H1 (cell line): ENCODE measurements around the gene HIC1. TPM values are rescaled to one million over a fixed set of nuclear protein-coding genes. Genes with fewer than 3 reads are reported as not detected.

Experiments used
- CTCF ChIA-PET: fragments of 300-600 bp; sonication (Branson Sonifier 250); formaldehyde crosslinking; loops from one replicate; lab custom pipeline; 2021; ENCODE audit not compliant: partially characterized antibody; lab: Charles Lee
- POLR2A ChIA-PET: fragments of 300-600 bp; sonication (Branson Sonifier 250); formaldehyde crosslinking; loops from one replicate; lab custom pipeline; 2021; ENCODE audit warnings: inconsistent platforms; ENCODE audit not compliant: partially characterized antibody; lab: Charles Lee
- DNase-seq, 2 experiments: peaks; one replicate each; pipeline versions ENCODE4 v3.0.0 to v3.0.0-alpha.2; 2010 to 2022; ENCODE audit warnings: low spot score in 2 of 2, low read depth in 1 of 2, mixed read lengths in 1 of 2
- FAIRE-seq: peaks from 2 replicates; lab custom pipeline; 2011; peaks lifted over from hg19 to GRCh38; lab: Jason Lieb, UNC
- H2AFZ ChIP-seq: 2 replicates; pipeline ENCODE4 v1.8.1; 2012; ENCODE audit warnings: low read length, inconsistent platforms
- H2AK5ac ChIP-seq: 2 replicates; pipeline ENCODE4 v1.6.1; 2013; ENCODE audit warnings: low read depth, low read length
- H2BK120ac ChIP-seq: replicated peaks from 2 replicates; pipeline ENCODE3; 2013; ENCODE audit warnings: low read depth, low read length, inconsistent platforms
- H2BK12ac ChIP-seq: 2 replicates; pipeline ENCODE4 v1.6.1; 2013; ENCODE audit warnings: low read depth, low read length
- H2BK15ac ChIP-seq: 2 replicates; pipeline ENCODE4 v1.6.1; 2013; ENCODE audit warnings: low read length
- H2BK20ac ChIP-seq: 2 replicates; pipeline ENCODE4 v1.6.1; 2013; ENCODE audit warnings: low read length
- H2BK5ac ChIP-seq: 2 replicates; pipeline ENCODE4 v1.6.1; 2013; ENCODE audit warnings: low read depth, low read length
- H3K14ac ChIP-seq: 2 replicates; pipeline ENCODE4 v1.6.1; 2013; ENCODE audit warnings: inconsistent platforms; ENCODE audit not compliant: insufficient read length
- H3K18ac ChIP-seq: 2 replicates; pipeline ENCODE4 v1.6.1; 2013; ENCODE audit warnings: low read length; ENCODE audit errors: extremely low read depth
- H3K23ac ChIP-seq: 2 replicates; pipeline ENCODE4 v1.6.1; 2013; ENCODE audit warnings: inconsistent platforms; ENCODE audit not compliant: insufficient read length
- H3K23me2 ChIP-seq: 2 replicates; pipeline ENCODE4 v1.6.1; 2013; ENCODE audit warnings: low read depth, low read length
- H3K27ac ChIP-seq: 2 replicates; pipeline ENCODE4 v1.6.1; 2011; ENCODE audit warnings: low read depth, low read length, inconsistent platforms
- H3K27me3 ChIP-seq, 4 experiments: replicated peaks in 1 of 4; 1 replicate in 1 of 4; 2 replicates in 3 of 4; pipeline versions ENCODE4 v1.6.1 to v1.8.1; 2011 to 2013; ENCODE audit warnings: low read length in 3 of 4, mild to moderate bottlenecking in 3 of 4, inconsistent platforms in 2 of 4, mixed read lengths in 2 of 4, moderate library complexity in 1 of 4; ENCODE audit not compliant: control insufficient read depth in 3 of 4, insufficient read depth in 3 of 4; ENCODE audit errors: extremely low read depth in 1 of 4
- H3K36me3 ChIP-seq, 4 experiments: 2 replicates each; pipeline versions ENCODE4 v1.6.1 to v1.8.1; 2011 to 2013; ENCODE audit warnings: mild to moderate bottlenecking in 4 of 4, low read length in 3 of 4, moderate library complexity in 2 of 4, control low read depth in 1 of 4, inconsistent platforms in 1 of 4; ENCODE audit not compliant: insufficient read depth in 4 of 4, control insufficient read depth in 2 of 4
- H3K4ac ChIP-seq: replicated peaks from 2 replicates; pipeline ENCODE3; 2013; ENCODE audit warnings: low read length, low read depth, mixed read lengths, inconsistent platforms; ENCODE audit not compliant: insufficient read length
- H3K4me1 ChIP-seq, 4 experiments: replicated peaks in 1 of 4; 1 replicate in 1 of 4; 2 replicates in 3 of 4; pipeline versions ENCODE4 v1.6.1 to v1.8.1; 2011 to 2013; ENCODE audit warnings: low read length in 3 of 4, inconsistent platforms in 2 of 4, mixed read lengths in 1 of 4; ENCODE audit not compliant: insufficient read depth in 4 of 4, control insufficient read depth in 3 of 4
- H3K4me2 ChIP-seq, 2 experiments: 2 replicates each; pipeline versions ENCODE4 v1.6.1 to v1.8.1; 2011 to 2013; ENCODE audit warnings: low read depth in 2 of 2, low read length in 2 of 2, control low read depth in 1 of 2, inconsistent platforms in 1 of 2, mild to moderate bottlenecking in 1 of 2; ENCODE audit not compliant: insufficient read depth in 1 of 2
- H3K4me3 ChIP-seq, 4 experiments: fragments of 200-600, 300-600 bp in 1 of 4; sonication (generic), shearing (Covaris generic), sonication (Bioruptor Twin) in 1 of 4; 2 replicates each; pipeline versions ENCODE4 v1.5.1 to v1.8.1; 2011 to 2016; ENCODE audit warnings: low read length in 4 of 4, low read depth in 3 of 4, control low read depth in 2 of 4, inconsistent platforms in 2 of 4, mild to moderate bottlenecking in 2 of 4, mixed read lengths in 1 of 4, moderate library complexity in 1 of 4; ENCODE audit not compliant: insufficient read depth in 2 of 4; ENCODE audit errors: extremely low read depth in 1 of 4
- H3K56ac ChIP-seq: replicated peaks from 2 replicates; pipeline ENCODE3; 2013; ENCODE audit warnings: low read depth, mild to moderate bottlenecking, mixed read lengths, low read length, inconsistent platforms; ENCODE audit not compliant: insufficient read length
- H3K79me1 ChIP-seq: 2 replicates; pipeline ENCODE4 v1.6.1; 2013; ENCODE audit warnings: low read depth, low read length, control low read depth
- H3K79me2 ChIP-seq, 2 experiments: 2 replicates each; pipeline versions ENCODE4 v1.6.1 to v1.8.1; 2012 to 2013; ENCODE audit warnings: low read length in 2 of 2, mild to moderate bottlenecking in 2 of 2, inconsistent platforms in 1 of 2; ENCODE audit not compliant: insufficient read depth in 2 of 2, control insufficient read depth in 1 of 2
- H3K9ac ChIP-seq, 4 experiments: replicated peaks in 1 of 4; 1 replicate in 1 of 4; 2 replicates in 3 of 4; pipeline versions ENCODE4 v1.6.1 to v1.8.1; 2011 to 2013; ENCODE audit warnings: low read depth in 3 of 4, low read length in 3 of 4, control low read depth in 2 of 4, mild to moderate bottlenecking in 2 of 4, moderate library complexity in 2 of 4, inconsistent platforms in 1 of 4; ENCODE audit errors: extremely low read depth in 1 of 4
- H3K9me3 ChIP-seq, 2 experiments: 2 replicates each; pipeline versions ENCODE4 v1.6.1 to v1.8.1; 2012 to 2013; ENCODE audit warnings: mild to moderate bottlenecking in 2 of 2, moderate library complexity in 2 of 2, control low read depth in 1 of 2, inconsistent platforms in 1 of 2, low read depth in 1 of 2, low read length in 1 of 2, mixed read lengths in 1 of 2; ENCODE audit not compliant: insufficient read depth in 2 of 2
- H4K20me1 ChIP-seq, 2 experiments: replicated peaks in 1 of 2; 2 replicates each; pipeline versions ENCODE3 to v1.8.1; 2011 to 2013; ENCODE audit warnings: inconsistent platforms in 2 of 2, low read length in 2 of 2, mild to moderate bottlenecking in 1 of 2; ENCODE audit not compliant: insufficient read depth in 2 of 2, control insufficient read depth in 1 of 2
- H4K5ac ChIP-seq: 2 replicates; pipeline ENCODE4 v1.6.1; 2013; ENCODE audit warnings: low read length, low read depth, mixed read lengths, inconsistent platforms; ENCODE audit not compliant: insufficient read length
- H4K8ac ChIP-seq: 2 replicates; pipeline ENCODE4 v1.8.0; 2013; ENCODE audit warnings: mild to moderate bottlenecking, moderate library complexity, low read length, inconsistent platforms; ENCODE audit not compliant: insufficient read depth; ENCODE audit errors: extremely low read depth
- H4K91ac ChIP-seq: replicated peaks from 2 replicates; pipeline ENCODE3; 2013; ENCODE audit warnings: low read length, mixed read lengths, inconsistent platforms; ENCODE audit not compliant: insufficient read length
- BRCA1 ChIP-seq: IDR thresholded peaks from 2 replicates; pipeline ENCODE4 v1.6.1; 2012; ENCODE audit warnings: low read depth, low read length, improper control_type of control experiment
- CHD2 ChIP-seq: IDR thresholded peaks from 2 replicates; pipeline ENCODE4 v1.6.1; 2012; ENCODE audit warnings: low read length, improper control_type of control experiment
- HDAC2 ChIP-seq, 2 experiments: fragments of 300-600 bp in 1 of 2; sonication (generic) in 1 of 2; IDR thresholded peaks; 2 replicates each; pipeline ENCODE4 v1.6.1; 2011 to 2012; ENCODE audit warnings: low read depth in 2 of 2, low read length in 2 of 2, mild to moderate bottlenecking in 2 of 2, moderate library complexity in 2 of 2, borderline replicate concordance in 1 of 2, inconsistent platforms in 1 of 2
- KDM5A ChIP-seq: fragments of 200-600 bp; IDR thresholded peaks from 2 replicates; pipeline ENCODE4 v1.7.1; 2012; ENCODE audit warnings: mild to moderate bottlenecking, low read length, inconsistent platforms, mixed read lengths
- RNF2 ChIP-seq: fragments of 200-900, 300-1000 bp; sonication (generic); IDR thresholded peaks from 2 replicates; pipeline ENCODE4 v1.7.1; 2016; ENCODE audit warnings: borderline replicate concordance, low read depth, mild to moderate bottlenecking, antibody characterized with exemption, low read length; ENCODE audit not compliant: poor library complexity, severe bottlenecking; ENCODE audit errors: missing control alignments
- RXRA ChIP-seq: IDR thresholded peaks from 2 replicates; pipeline ENCODE4 v1.6.1; 2011; ENCODE audit warnings: low read depth, mild to moderate bottlenecking, low read length, moderate library complexity; ENCODE audit not compliant: insufficient read depth
- SIX5 ChIP-seq: IDR thresholded peaks from 2 replicates; pipeline ENCODE4 v1.6.1; 2011; ENCODE audit warnings: mild to moderate bottlenecking, low read depth, low read length
- SRF ChIP-seq: IDR thresholded peaks from 2 replicates; pipeline ENCODE4 v1.6.1; 2011; ENCODE audit warnings: mild to moderate bottlenecking, low read depth, low read length, moderate library complexity
- SUZ12 ChIP-seq: fragments of 200-600 bp; sonication (generic); IDR thresholded peaks from 2 replicates; pipeline ENCODE4 v1.6.1; 2012; ENCODE audit warnings: mild to moderate bottlenecking, inconsistent platforms, low read length, moderate library complexity, mixed read lengths
- TAF1 ChIP-seq: IDR thresholded peaks from 2 replicates; pipeline ENCODE4 v1.6.1; 2011; ENCODE audit warnings: mild to moderate bottlenecking, low read depth, low read length
- TAF7 ChIP-seq: optimal IDR thresholded peaks from 2 replicates; pipeline ENCODE3; 2011; ENCODE audit warnings: low read depth, mild to moderate bottlenecking, inconsistent platforms, low read length, moderate library complexity, borderline replicate concordance
- WGBS, 2 experiments: shearing (Covaris generic) in 1 of 2; methylation state at CpG; one replicate each; pipeline versions ENCODE4 v1.1.6 to v1.1.7; 2013 to 2015; ENCODE audit warnings: low lambda C conversion rate in 2 of 2, mixed read lengths in 2 of 2, inconsistent platforms in 1 of 2, low coverage in 1 of 2, missing lambda C conversion rate in 1 of 2; ENCODE audit not compliant: insufficient replicate concordance in 2 of 2, insufficient coverage in 1 of 2, insufficient read length in 1 of 2; ENCODE audit errors: extremely low coverage in 1 of 2, missing lambda C conversion rate in 1 of 2; 5-methylcytosine and 5-hydroxymethylcytosine counted together
- polyA plus RNA-seq, 7 experiments: library from polyadenylated mRNA; depleted of rRNA in 3 of 7; stranded (reverse) in 5 of 7; unstranded in 2 of 7; fragments of >200 nt in 5 of 7; fragments of 200-250 nt in 2 of 7; gene quantifications; 1 replicate in 5 of 7; 2 replicates in 1 of 7; 4 replicates in 1 of 7; pipeline versions ENCODE4 v1.2.1 to v1.2.3, GENCODE V29; 2011 to 2013; ENCODE audit warnings: missing spikeins in 2 of 7, mixed read lengths in 2 of 7
- total RNA-seq: library from RNA; stranded (reverse); fragmentation: NEBNext Ultra II Directional; extraction: Animal tissue kit (Norgen Biotek cat#: 25700); gene quantifications from 2 replicates; pipeline ENCODE4 v1.2.1, GENCODE V29; 2021
- TF ChIP-seq, protein P1 (sequence below): IDR thresholded peaks from 2 replicates; pipeline ENCODE4 v1.6.1; 2012; ENCODE audit warnings: low read length, inconsistent platforms

The HIC1 gene
- total and polyA plus RNA-seq, 2 of the 8 experiments (the other 6 are each of a cell fraction or from before 2014, with no cell fraction given) = 0.06 to 0.09 TPM

DNA sequence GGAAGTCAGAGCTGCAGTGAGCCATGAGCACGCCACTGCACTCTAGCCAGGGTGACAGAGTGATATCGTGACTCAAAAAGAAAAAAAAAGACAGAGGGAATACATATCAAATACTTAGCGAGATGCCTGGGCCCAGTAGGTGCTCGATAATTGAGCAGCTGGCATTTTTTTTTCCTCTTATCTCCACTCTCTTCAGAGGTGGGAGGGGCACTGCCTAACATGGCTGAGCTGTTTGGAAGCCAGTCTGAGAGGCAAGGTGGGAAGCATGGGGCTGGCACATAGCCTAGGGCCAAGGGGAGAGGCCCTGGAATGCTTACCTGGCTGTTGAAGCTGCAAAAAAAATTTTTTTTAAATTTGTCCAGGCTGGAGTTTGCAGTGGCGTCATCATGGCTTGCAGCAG, 38.4 kb downstream of the HIC1 start:
- no peak overlapping the region for H3K4ac ChIP-seq
- no peak overlapping the region for H2BK120ac ChIP-seq
- H2BK20ac ChIP-seq = no peak overlapping the region
- no peaks in the 10 kb centered on the region for H3K79me2 ChIP-seq
- H4K20me1 ChIP-seq = peaks cover 0 to 8% of the 10 kb centered on the region in 2 experiments
- no peak overlapping the region for H3K18ac ChIP-seq
- H3K23ac ChIP-seq = no peak overlapping the region
- no peak for DNase-seq
- no peak overlapping the region for H2BK12ac ChIP-seq
- ChIA-PET CTCF (interaction anchor here (0.5 to 4.2 kb wide), 18 partner anchors 11 to 155 kb away, joined by 3 to 27 read pairs (median 5); no protein-coding TSS in a partner anchor), POLR2A (interaction anchor here (0.6 kb wide), 1 partner anchor 124 kb away, joined by 3 read pairs; no protein-coding TSS in a partner anchor)
- H2AK5ac ChIP-seq = no peak overlapping the region; the same call in 1 of the 2 replicates
- FAIRE-seq = no peak
- peak overlapping the region; percentile 66; the same call in 1 of the 2 replicates for H4K8ac ChIP-seq
- no peaks in the 10 kb centered on the region for H3K79me1 ChIP-seq
- no peak overlapping the region for H3K4me2 ChIP-seq
- H3K9me3 ChIP-seq = no peaks in the 10 kb centered on the region
- no peak overlapping the region for H3K27ac ChIP-seq
- no peak overlapping the region for H3K56ac ChIP-seq
- no peak overlapping the region for H2AFZ ChIP-seq
- 94% methylated on average over 5 of the region's 5 CpGs; no CpG with 5 or more reads in 1 of the 2 experiments for WGBS, 2 experiments
- H3K4me1 ChIP-seq = peaks cover 2 to 16% (median 7%) of the 10 kb centered on the region in 4 experiments
- H3K4me3 ChIP-seq = no peak overlapping the region
- no peak overlapping the region for H2BK15ac ChIP-seq
- H4K5ac ChIP-seq = no peak overlapping the region
- no peak overlapping the region for H3K9ac ChIP-seq
- no peak overlapping the region for H3K14ac ChIP-seq
- H3K36me3 ChIP-seq = no peaks in the 10 kb centered on the region
- H3K23me2 ChIP-seq = no peaks in the 10 kb centered on the region
- no peak overlapping the region for H2BK5ac ChIP-seq
- no peak overlapping the region for H4K91ac ChIP-seq
- no peaks in the 10 kb centered on the region for H3K27me3 ChIP-seq
- TF ChIP-seq HDAC2 (IDR thresholded peaks at IDR 0.05; ENCODE audit: borderline replicate concordance in 1 of 2, low read depth in 2 of 2, low read length in 2 of 2) (no peak), BRCA1 (no peak), RNF2 (no peak), TAF1 (no peak), RXRA (no peak), CHD2 (no peak), TAF7 (no peak), SRF (no peak), KDM5A (no peak), SIX5 (no peak), SUZ12 (no peak)
- TF ChIP-seq, protein P1, sequence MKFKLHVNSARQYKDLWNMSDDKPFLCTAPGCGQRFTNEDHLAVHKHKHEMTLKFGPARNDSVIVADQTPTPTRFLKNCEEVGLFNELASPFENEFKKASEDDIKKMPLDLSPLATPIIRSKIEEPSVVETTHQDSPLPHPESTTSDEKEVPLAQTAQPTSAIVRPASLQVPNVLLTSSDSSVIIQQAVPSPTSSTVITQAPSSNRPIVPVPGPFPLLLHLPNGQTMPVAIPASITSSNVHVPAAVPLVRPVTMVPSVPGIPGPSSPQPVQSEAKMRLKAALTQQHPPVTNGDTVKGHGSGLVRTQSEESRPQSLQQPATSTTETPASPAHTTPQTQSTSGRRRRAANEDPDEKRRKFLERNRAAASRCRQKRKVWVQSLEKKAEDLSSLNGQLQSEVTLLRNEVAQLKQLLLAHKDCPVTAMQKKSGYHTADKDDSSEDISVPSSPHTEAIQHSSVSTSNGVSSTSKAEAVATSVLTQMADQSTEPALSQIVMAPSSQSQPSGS = no peak
